GM20431 (cell line): Measurements from ENCODE around the gene WIZ.
"Not testable (repeated sequence)": the region's sequence is repeated elsewhere in the genome, so short reads cannot be mapped to it uniquely, and the experiment has no call there.

Experiments
- in situ Hi-C: fragments of 300-500 bp; cut with MseI, MboI; formaldehyde crosslinking; loops from one replicate; pipeline ENCODE4 v1.15.0; 2020; ENCODE audit warnings: low sequenced_read_pairs; ENCODE audit not compliant: unreplicated experiment

Gene WIZ

GRCh38 chr19:15419413-15420025 is 30.2 kb downstream of the WIZ start:
- in situ Hi-C loops, result loop anchor here (10.0 kb wide), 1 partner anchor 135 kb away; no protein-coding TSS in a partner anchor

DNA sequence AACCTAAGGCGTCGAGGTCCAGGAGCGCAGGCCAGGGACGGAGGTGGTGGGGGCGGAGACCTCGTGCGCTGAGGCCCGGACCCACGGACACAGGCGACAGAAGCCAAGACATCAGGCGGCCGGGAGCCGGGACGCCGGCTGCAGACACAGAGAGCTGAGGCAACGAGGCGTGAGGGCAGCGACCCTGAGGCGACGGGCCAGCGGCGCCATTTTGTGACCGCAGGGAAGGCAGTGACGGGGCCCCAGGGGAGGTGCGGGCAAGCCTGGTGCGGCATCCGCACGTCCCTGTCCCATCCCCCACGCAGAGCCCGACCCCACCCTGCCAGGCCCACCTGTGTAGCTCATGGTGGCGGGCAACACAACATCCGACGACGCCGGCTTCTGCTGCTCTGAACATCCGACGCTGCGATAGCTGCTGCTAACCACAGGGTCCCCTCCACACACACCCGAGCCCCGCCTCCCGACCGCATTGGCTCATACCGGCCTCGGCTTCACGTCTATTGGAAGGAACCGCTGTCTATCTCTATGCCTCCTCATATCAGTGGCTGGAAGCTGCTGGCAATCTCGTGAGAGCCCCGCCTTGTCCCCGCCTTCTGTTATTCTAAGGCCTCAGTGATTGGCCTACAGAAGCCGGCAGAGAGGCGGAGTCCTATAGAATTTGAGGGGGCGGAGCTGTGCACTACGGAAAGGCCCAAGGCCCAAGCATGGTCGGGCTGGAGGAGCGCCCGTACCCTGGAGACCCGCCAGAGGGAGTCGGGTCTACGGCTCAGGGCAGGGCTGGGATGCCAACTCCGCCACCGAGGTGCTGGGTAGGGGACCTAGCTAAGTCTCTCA is 31.0 kb downstream of the WIZ start, which contains the start of gene AKAP8L:
TSS of gene AKAP8L (minus strand) at position 410 of the 834 bp plus-strand sequence. CDS start at position 345, 65 bp downstream.
- in situ Hi-C loops, result loop anchor here (10.0 kb wide), 1 partner anchor 136 kb away; no protein-coding TSS in a partner anchor

DNA sequence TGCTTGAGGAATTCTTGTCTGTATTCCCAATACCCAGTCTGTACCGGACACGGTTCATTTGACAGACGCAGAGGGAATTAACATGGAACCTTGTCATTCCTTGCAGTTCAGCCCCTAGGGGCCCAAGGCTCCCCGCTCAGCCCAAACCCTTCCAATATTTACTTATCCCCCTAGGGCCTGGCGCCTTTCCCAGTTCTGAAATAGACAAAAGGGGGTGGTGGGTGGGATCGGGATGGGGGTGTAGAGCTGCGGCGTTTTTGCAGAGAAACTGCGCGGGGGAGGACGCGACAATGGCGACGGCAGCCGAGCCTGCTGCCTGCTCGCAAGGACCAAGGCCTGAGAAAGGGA is 31.6 kb downstream of the WIZ start:
- in situ Hi-C loops, result loop anchor here (10.0 kb wide), 1 partner anchor 137 kb away; no protein-coding TSS in a partner anchor

DNA sequence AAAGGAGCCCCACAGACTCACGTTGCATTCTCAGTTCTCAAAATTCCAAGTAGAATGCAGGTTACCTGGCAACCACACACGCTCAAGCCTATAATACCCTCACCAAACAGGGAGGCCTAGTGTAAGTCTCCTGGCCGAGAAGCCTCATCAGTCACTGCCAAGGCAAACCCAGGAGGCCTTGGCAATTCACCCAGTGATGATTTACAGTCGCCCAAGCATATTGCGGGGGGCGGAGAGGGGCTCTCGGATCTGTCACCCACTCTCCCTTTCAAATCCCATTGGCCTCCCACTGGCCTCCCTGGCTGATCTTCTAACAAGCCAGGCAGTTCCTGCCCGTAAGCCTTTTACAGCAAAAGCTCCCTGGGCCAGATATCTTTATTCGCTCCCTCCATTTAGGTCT is 32.1 kb downstream of the WIZ start:
- in situ Hi-C loops, result loop anchor here (10.0 kb wide), 1 partner anchor 137 kb away; no protein-coding TSS in a partner anchor

DNA sequence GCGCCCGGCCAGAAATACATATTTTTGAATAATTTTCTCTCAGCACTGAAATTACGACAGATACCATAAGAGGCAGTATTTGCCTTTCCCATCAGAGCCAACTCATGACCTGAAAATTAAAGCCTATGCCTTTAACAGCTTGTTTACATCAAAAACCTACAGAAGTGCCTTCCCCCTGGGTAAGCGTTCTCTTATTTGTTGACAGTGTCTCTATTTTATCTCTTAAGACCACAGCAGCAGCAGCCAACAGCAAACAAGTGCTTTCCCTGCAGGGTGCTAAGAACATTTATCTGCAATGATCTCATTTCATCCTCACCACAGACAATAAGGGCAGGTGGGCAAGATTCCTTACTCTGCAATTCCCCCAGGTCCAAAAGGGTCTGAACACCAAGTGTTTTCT is 36.9 kb downstream of the WIZ start:
- in situ Hi-C loops, result loop anchor here (10.0 kb wide), 1 partner anchor 142 kb away; no protein-coding TSS in a partner anchor

DNA sequence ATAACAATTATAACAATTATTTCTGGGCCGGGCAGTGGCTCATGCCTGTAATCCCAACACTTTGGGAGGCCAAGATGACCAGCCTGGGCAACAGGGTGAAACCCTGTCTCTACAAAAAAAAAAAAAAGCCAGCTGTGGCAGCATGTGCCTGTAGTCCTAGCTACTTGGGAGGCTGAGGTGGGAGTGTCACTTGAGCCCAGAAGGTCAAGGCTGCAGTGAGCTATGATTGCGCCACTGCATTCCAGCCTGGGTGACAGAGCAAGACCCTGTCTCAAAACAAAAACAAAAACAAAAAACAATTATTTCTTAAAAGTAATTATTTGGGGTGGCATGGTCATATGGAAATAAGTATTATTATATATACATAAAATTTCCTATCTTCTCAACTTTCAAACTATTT is 38.4 kb downstream of the WIZ start:
- in situ Hi-C loops, result loop anchor here (10.0 kb wide), 1 partner anchor 143 kb away; no protein-coding TSS in a partner anchor

DNA sequence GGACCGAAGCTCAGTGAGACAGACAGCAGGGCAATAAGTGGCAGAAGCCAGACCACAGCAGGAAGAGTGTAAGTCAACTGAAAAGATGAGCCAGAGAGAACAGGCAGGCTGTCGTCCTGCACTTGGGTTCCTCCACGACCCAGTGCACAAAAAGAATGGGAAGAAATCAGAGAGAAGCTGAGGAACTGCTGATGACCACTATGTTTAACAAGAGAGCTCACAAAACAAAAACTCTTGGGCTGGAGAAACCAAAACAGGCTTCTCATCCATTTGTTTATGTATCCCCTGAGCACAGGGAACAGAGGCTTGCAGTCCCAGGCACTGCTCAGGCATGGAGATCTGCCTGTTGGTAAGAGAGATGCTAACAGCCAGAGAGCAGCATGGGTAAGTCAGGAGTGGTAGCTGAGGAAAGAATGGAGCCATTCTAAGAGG is 45.0 kb downstream of the WIZ start:
- in situ Hi-C loops, result no loop called here

GRCh38 chr19:15404097-15404779 is 45.5 kb downstream of the WIZ start:
- in situ Hi-C loops, result no loop called here

DNA sequence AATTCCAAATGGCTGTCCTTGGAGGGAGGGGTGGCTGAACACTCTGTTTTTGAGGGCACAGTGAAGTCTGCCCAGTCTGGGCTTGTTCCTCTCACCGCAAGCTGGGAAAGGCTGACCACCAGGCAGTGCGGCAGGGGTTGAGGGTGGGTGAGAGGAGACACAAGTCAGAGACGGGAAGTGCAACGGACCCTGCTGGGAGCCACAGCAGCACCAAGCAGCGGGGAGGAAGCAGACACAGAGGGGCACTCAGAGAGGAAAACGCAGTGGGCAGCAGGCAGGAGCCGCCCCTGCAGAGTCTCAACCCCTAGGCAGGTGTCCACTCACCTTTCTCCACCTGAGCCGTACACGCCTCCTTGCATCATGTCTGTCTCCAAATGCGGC is 46.6 kb downstream of the WIZ start:
- in situ Hi-C loops, result no loop called here

DNA sequence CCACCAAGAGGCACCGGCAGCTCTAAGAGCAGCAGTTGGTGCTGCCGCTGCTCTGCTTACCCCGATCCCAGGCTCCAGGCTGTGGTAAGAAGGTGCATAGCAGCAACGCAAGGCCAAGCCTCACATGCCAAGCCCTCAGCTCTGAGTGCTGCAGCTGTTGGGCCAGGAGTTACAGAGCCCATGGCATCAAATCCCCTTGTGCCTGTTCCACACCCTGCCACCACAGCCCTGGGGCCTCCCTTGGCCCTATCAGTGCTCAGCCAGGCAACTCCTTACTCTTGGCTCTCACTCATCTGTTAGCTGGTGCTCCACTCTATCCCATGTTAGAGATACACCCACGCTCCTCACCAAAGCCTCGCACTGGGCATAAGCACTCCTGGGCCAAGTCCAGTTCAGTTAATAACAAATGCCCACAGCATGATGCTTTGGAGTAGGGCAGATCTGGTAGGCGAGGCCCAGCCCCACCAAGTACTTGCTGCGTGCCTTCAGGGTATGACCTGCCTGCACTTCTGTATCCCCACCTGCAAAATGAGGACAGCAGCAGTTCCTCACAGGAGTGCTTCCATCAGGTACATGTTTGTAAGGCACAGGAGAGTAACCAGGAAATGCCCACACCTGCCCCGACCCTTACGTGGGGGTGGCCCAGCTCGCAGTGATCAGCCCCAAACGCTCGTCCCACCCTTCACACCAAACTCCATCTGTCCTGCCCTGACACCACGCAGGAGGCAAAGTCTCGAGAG is 47.2 kb downstream of the WIZ start:
- in situ Hi-C loops, result no loop called here

- in situ Hi-C loops, result no loop called here
These were observed 48.4 kb downstream of the WIZ start for GRCh38 chr19:15401397-15401710.

- in situ Hi-C loops, result no loop called here
These were observed 49.0 kb downstream of the WIZ start for GRCh38 chr19:15400521-15401396.

DNA sequence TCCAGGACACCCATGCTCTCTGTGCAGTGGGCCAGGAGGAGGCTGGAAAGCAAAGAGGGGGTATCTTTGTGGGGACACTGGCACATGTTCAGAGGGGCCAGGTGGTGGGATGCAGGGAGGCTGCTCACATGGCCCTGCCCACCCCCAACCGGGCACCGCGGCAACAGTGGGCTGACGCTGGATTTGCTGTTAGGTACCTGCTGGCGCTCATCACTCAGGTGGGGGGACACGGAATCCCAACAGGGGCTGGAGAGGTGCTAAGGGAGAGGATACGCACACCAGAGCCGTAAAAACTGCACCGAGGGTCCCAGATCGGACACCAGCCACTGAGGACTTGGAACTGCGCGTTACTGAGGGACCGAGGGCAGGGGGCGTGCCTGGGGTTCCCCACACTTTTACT is 50.1 kb downstream of the WIZ start:
- in situ Hi-C loops, result no loop called here

DNA sequence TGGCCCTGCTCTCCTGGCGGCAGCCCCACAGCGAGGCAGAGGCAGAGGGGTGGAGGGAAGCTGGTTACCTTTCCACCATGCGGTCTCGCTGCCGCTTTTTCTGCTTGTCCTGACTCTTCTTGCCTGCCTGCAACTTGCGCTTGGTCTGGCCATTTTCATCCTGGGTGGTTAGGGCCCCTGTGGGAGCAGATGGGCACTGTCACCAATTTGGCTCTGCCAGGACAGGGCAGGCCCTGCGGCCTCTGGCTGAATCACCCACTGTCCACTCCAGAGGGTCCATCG is 50.6 kb downstream of the WIZ start:
- in situ Hi-C loops, result no loop called here

GRCh38 chr19:15398501-15399233 is 51.1 kb downstream of the WIZ start:
- in situ Hi-C loops, result no loop called here

GRCh38 chr19:15397782-15398181 is 52.0 kb downstream of the WIZ start:
- in situ Hi-C loops, result no loop called here

DNA sequence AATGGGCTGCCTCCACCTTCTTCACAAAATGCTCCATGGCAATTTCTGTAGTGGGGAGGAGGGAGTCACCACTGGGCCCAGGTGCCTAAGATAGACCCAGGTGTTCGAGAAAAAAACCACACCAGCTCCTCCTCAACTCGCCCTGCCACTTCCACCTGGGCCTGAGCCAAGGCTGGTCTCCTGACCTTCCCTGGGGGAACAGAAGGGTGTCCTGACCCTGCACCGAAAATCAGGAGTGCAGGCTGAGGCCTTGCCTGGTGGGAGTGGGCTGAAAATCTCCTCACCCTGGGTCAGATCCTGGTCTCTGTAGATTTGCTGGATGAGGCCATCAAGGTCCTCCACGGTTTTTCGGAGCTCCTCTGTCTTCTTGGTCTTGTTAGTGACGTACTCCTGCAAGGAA is 52.5 kb downstream of the WIZ start:
- in situ Hi-C loops, result no loop called here

GRCh38 chr19:15396436-15396835 is 53.3 kb downstream of the WIZ start:
- in situ Hi-C loops, result no loop called here

DNA sequence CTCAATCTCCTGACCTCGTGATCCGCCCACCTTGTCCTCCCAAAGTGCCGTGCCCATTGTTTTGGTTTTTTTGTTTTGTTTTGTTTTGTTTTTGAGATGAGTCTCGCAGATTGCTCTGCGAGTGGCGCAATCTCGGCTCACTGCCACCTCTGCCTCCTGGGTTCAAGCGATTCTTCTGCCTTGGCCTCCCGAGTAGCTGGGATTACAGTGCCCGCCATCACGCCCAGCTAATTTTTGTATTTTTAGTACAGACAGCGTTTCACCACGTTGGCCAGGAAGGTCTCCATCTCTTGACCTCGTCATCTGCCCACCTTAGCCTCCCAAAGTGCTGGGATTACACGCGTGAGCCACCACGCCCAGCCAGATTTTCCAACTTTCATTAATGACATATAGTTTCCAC is 54.5 kb downstream of the WIZ start:
- in situ Hi-C loops, result not testable (repeated sequence)
